Stimulated activated CD4-positive, alpha-beta T cell treated with anti-CD3 and anti-CD28 coated beads, TNF-alpha, amount 100 ng/mL, for 24 hours (primary cell): ENCODE data around the gene UNC93B1.
"Not testable (repeated sequence)": the region's sequence is repeated elsewhere in the genome, so short reads cannot be mapped to it uniquely, and the experiment has no call there.

Source experiments
- DNase-seq, 3 experiments: peaks; one replicate each; pipeline ENCODE4 v3.0.0-alpha.2; 2020; ENCODE audit warnings: low read depth in 3 of 3

The UNC93B1 gene

DNA sequence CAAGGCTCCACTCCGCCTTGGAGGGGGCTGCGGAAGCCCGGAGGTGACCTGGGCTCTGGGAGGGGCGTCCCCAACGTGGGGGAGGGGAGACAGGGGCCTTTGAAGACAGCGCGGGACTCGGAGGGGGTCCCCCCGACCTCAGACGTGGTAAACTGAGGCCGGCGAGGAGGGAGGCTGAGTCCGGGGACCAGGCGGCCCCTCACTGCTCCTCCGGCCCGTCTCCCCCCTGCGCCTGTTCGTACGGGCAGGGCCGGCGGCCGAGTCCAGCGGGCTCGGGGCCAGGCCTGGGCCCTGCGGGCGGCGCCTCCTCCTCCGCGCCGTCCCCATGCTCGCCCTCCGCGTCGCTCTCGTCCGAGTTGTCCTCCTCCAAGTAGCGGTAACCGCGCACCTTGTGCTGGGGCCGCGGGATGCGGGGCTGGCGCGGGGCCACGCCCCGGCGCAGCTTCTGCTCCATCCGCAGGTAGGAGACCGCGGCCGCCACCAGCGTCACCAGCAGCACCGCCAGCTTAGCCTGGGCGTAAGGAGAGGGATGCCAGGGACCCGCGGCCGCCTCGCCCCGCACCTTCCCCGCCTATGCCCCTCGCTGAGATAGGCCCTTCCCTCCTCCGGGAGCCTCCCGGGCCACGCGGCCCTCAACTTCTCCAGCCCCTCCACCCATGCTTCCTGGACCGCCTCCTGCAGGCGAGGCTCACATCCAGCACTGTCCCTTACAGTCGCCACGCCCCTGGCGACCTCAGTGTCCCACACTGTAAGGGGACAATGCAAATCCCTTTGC is 12.4 kb downstream of the UNC93B1 start:
- not testable (repeated sequence) for DNase-seq

DNA sequence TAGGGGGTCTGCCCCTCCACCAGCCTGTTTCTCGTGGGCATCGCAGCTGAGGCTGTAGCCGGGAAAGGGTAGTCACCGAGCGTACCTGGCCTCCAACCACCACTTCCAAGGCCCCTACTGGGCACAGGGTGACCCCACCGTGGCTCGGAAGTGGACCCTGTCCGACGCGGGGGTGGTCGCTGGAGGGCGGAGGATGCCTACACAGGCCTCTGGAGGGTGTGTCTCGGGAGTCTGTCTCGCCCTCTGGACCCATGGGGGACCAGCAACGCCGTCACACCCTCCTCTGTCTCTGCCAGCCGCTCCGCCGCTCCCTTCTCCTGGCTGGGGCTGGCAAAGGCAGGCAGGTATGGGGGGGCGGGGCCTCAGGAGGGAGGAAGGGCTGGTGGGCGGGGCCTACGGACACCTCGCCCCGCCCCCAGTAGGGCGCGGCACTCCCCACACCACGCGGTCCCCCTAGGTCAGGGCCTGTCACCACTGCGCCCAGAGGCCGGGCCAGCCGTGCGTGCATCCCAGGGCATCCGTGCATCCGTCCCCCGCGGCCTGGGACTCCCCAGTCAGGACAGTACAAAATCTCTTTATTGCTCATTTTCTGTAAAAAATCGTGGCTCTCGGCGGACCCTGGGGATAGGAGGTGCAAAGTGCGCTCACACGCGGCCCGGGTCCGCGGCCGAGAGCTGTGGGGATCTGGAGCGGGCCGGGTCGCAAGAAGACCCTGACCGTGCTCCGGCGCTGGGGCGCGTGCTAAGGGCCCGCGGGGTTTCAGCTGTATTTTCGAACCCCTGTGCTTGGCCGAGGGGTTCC is 13.2 kb downstream of the UNC93B1 start:
- not testable (repeated sequence) for DNase-seq

DNA sequence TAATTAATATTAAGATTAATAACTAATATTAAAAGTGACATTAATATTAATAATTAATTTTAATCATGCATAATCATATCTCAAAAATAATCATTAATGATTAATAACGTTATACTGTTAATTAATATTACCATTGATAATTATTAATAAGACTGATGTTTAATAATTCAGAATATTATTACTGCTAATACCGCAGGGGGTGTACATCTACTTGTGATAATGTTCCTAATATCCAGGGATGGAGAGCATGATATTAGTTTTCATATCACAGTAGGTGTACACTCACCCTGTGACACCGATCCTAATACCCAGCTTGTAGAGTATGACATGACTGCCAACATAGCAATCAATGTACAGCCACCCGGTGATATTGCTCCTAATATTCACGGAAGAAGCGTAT is 18.6 kb downstream of the UNC93B1 start:
- DNase-seq: not testable (repeated sequence)

DNA sequence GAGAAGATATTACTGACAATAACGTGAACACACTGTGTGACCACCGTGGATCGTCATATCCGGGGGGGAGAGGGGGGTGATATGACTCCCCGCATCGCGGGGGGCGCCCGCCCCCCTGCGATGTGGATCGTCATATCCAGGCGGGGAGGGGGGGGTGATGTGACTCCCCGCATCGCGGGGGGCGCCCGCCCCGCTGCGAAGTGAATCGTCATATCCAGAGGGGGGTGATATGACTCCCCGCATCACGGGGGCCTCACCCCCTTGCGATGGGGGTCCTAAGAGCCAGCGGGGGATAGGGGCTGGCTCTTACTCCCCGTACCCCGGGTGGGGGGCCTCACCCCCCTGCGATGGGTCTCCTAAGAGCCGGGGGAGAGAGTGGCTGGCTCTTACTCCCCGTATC is 19.9 kb downstream of the UNC93B1 start:
- DNase-seq: no peak

DNA sequence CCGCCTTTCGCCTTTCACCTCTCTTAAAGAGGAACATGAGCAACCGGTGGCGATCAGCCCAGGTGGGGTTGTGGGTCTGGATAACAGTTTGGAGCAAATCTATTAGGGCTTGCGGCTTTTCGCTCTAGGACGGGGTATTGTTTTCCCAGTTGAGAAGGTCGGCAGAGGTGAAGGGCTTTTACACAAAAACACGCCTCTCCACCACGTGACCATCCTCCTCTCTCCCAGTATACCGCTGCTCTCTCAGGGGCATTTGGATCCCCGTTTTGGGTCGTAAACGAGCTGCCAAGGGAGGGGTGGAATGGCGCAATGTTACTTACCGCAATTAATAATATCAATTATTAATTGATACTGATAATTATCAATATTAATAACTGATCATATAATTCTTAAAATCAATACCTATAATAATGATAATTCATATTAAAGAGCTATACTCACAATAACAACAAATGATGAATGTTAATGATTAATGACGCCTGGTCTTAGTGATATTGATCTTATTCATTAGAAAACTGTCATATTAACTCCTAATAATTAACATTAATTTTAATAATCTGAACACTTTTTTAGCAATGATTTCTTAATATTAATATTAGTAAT is 21.5 kb downstream of the UNC93B1 start:
- DNase-seq: not testable (repeated sequence)

DNA sequence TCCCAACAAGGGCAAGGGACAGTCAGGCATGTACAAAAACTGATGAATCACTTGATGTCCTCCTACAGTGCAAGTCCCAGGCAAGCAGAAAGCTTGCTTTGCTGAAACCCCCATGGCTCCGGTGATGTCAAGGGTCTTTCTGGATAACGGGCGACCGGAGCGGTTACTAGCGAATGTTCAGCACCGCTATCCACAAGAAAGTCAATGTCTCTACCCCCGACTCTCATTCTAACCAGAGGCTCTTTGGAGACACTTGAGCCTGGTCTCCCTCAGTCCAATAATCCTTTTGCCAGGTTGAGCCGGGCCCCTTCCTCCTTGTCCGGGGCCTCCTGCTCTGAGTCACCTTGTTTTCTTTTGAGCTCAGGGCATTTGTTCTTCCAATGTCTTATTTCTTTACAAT is 22.7 kb downstream of the UNC93B1 start:
- DNase-seq: not testable (repeated sequence)

DNA sequence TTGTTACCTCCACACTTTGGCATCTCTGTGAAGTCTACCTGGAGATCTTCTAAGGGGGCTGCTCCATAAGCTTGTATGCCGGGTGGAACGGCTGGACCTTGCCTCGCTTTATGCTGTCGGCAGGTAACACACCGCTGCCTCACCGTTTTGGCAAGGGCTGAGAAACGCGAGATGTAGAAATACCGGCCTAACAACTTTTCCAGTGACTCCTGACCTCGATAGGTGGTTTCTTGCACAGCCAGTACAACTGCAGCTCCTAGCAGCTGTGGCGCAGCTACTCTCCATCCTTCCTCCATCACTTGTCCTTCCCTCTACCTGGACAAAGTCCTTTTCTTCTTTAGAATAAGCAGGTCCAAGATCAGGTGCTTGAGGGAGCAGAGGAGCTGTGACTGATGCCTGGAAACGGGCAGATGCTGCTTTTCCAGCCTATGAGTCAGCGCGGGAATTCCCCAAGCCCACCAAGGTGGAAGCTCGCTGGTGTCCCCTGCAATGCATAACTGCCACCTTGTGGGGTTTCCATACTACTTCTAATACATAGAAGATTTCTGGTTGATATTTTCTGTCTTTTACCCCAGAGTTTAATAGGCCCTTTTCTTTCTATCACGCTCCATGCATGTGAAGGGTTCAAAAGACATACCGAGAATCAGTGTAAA is 25.0 kb downstream of the UNC93B1 start:
- not testable (repeated sequence) for DNase-seq

DNA sequence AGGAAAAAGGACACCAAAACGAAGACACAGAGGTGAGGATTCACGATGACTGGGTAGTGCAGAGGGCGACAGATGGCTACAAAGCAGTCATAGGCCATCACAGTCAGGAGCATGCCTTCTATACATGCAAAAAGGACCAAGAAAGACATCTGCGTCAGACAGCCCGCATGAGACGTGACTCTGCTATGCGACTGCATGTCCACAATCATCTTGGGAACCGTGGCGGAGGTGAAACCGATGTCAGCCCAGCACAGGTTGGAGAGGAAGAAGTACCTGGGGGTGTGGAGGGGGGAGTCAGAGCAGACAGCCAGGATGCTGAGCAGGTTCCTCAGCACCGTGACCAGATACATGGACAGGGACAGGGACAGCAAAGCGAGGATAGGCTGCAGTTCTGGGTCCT is 29.2 kb downstream of the UNC93B1 start:
- not testable (repeated sequence) for DNase-seq

DNA sequence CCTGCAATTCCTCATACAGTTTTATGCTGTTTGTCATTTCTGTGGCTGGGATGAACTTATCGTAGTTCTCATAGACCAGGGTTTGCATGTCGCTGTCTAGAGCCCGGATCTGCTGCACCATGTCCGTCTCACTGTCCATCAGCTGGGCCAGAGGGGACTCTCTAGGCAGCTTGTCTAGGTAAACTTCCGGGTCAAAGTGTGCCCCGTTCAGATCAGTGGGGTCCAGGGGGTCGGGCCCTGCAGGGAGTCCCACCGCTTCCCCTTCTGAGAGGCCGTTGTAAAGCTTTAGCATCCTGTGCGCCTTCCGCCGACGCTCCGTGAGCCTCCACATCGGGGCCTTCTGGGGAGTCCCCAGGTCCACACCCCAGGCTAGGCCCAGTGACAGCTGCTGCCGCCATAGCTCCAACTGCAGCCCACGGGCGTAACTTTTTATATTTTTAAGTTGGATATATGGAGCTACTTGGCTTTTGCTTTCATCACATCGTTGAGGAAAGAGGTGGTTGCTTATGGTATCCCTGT is 38.0 kb downstream of the UNC93B1 start:
- not testable (repeated sequence) for DNase-seq

DNA sequence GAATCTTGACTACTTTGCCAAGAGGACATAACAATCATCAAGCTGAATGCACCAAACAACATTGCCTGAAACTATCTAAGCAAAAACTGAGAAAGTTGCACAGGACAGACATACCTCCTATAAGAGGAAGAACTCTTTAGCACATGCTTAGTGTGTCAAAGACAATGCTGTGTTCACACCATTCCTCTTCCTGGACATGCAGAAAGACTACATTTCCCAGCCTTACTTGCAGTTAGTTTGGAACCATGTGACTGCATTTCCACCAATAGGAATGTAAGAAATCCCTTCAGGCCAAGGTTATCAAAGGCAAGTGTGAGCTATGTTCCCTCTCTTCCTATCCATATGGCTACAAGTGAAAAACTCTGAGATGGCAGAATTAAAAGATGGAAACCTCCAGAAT is 39.2 kb downstream of the UNC93B1 start:
- DNase-seq: not testable (repeated sequence)

DNA sequence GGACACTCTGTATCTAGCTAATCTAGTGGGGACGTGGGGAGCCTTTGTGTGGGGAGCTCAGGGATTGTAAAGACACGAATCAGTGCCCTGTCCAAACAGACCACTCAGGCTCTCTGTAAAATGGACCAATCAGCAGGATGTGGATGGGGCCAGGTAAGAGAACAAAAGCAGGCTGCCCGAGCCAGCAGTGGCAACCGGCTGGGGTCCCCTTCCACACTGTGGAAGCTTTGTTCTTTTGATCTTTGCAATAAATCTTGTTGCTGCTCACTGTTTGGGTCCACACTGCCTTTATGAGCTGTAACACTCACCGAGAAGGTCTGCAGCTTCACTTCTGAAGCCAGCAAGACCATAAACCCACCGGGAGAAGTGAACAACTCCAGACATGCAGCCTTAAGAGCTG is 40.0 kb downstream of the UNC93B1 start:
- not testable (repeated sequence) for DNase-seq

DNA sequence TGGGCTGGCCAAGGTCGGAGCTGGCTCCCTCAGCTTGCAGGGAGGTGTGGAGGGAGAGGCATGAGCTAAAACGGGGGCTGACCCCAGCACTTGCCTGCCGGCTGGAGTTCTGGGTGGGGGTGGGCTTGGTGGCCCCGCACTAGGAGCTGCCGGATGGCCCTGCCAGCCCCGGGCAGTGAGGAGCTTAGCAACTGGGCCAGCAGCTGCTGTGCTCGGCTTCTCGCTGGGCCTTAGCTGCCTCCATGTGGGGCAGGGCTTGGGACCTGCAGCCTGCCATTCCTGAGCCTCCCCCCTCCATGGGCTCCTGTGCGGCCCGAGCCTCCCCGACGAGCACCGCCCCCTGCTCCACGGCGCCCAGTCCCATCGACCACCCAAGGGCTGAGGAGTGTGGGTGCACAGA is 40.7 kb downstream of the UNC93B1 start:
- DNase-seq: not testable (repeated sequence)

DNA sequence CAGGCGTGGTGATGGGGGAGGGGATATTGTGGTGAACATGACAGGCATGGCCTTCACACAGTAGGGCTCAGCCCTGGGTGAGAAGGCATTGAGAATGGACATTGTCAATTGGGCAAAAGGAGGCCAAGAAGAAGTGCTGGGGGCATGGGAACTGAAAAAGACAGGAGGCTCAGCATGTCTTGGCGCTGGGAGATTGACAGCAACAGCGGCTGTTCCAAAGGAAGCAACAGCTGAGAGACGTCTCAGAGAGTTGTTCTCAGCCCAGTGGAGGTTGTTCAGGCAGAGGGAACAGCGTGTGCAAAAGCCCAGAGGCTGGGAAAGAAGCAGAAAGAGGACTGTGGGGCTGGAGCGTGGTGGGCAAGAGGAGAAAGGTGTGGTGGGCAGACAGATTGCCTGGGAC is 47.7 kb downstream of the UNC93B1 start:
- not testable (repeated sequence) for DNase-seq

DNA sequence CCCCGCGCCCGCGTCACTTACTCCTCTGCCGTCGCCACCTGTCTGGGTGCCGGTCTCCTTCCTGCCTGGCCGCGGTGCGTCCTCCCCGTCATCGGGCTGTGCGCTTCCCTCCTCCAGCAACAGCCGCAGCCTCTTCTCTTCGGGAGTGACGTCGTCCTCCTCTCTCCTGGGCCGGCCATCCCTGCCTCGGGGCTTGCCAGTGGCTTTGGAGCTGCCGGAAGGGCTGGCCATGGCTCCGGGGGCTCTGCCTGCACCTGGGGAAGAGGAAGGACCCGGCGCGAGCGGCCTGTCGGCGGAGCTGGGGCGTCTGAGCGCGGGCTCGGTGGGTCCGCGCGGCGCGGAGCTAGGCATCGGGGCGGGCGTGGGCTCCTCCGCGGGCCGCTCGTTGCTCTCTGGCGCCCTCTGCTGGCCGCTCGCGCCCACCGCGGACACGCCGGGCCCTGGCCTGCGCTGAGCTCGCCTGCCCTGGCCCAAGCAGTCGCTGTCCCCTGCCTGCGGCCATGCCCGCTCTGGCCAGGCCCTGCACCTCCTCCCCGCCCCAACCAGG is 48.4 kb downstream of the UNC93B1 start:
- DNase-seq: peak; percentile 54 to 71 (median 65)

DNA sequence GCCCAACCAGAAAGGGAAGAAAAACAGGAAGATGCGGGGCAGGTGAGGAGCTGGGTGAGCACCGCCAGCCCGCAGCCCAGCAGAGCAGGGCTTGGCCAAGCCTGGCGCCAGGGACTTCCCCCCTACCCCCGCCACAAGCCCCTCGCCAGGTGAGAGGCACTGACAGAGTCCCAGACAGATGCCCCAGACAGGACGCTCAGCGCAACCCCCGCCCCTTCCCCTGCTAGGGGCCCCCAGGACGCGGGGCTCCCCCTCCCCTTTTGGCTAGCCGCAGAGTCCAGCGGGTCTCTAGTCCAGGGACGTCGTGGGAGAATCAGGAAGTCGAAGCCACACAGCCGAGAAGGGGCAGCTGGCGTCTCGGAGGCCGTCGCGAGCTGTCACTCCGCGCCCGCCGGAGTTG is 48.9 kb downstream of the UNC93B1 start:
- DNase-seq: not testable (repeated sequence)

DNA sequence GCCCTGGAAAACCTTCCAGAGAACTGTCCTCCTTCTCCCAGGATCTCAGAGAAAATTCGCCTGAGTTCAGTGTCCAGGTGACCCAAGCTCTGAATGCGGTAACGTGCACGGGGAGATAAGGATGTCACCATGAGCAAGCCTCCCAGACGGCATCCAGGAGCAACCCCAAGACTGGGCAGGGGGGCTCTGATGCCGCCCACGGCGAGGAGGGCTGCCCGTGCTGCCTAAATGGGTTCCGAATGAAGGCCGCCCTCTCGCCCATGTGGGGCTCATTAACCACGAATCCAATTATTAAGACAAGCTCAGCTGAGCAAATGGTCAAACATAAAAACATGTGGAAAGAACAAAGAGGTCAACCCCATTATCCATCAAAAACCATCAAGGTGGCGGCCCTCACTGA is 49.6 kb downstream of the UNC93B1 start:
- not testable (repeated sequence) for DNase-seq

DNA sequence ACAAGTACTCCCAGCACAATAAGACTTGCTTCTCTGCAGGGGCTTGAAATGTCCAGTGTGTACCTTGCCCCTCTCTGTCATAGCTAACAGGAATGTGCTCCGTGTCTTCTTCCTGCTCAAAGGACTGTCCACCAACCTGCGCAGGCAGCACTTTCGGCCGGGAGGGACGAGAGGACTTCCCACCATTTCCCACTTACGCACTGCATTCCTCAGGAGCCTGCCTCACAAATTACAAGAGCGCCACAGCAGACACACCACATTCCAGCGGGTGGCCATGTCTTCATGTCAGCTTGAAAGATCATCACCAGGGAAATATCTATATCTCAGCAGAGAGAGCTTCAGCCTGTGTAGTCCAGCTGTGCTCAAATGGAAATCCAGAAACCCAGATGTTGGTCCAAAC is 53.2 kb downstream of the UNC93B1 start:
- DNase-seq: not testable (repeated sequence)

DNA sequence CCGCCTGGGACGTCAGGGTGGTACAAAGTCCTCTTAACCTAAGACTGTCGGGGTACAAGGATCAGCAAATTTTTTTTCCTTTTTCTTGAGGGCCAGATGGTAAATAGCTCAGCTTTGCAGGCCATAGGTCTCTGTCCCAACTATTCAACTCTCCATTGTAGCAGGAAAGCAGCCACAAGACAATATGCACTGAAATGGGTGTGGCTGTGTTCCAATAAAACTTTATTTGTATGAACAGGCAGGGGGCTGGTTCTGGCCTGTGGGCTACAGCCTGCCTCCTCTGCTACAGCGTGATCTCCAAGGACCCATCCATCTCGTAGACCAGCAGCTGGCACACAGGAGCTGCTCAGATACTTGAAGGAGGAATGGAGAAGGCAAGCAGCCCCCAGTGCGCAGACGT is 56.1 kb downstream of the UNC93B1 start:
- not testable (repeated sequence) for DNase-seq

DNA sequence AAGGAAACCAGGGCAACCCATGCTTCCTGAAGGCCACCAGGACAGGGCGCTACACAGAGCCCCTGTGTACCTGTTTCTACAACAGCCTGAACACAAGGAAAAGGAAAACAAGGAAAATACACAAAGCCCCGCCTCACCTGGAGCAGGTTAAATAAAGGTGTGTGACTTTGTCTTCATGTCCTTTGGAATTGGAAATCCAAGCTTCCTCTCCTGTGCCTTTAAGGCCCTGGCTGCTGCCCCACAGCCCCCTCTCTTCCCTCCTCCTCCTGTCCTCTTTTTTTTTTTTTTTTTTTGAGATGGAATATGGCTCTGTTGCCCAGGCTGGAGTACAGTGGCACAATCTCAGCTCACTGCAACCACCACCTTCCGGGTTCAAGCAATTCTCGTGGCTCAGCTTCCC is 57.5 kb downstream of the UNC93B1 start:
- not testable (repeated sequence) for DNase-seq

DNA sequence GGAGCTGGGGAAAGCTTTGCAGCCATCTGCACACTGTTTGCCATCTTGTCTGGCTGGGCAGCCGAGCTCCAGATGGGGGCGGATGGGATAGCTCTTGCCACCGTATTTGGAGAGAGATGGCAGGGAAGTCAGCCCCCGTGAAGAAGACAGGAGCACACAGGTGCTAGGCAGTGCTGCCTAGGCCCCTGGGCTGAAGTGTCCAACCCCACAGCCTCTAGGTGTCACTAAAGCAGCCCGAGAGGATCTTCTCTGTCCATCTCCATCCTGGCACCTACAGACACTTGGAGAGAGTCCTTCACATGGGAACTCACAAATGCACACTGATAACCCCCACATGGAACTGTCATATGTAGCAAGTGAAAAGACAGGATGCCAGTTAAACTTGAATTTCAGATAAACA is 60.5 kb downstream of the UNC93B1 start:
- not testable (repeated sequence) for DNase-seq
